Uterus (tissue), 4 donors: Measurements from ENCODE around the gene PIWIL4. TPM values are rescaled to one million over a fixed set of nuclear protein-coding genes. Genes with fewer than 3 reads are reported as not detected.

Experiments used
- DNase-seq, 2 donors: peaks; one replicate each; pipeline ENCODE4 v3.0.0-alpha.2; 2019 to 2020
- H3K27ac ChIP-seq, 2 donors: fragments of 200-600 bp; sonication (generic); 1 replicate in 1 of 2; 2 replicates in 1 of 2; pipeline ENCODE4 v1.5.1; 2016 to 2018
- H3K27me3 ChIP-seq, 2 donors: fragments of 200-600 bp; sonication (generic); one replicate each; pipeline ENCODE4 v1.5.1; 2018 to 2019; ENCODE audit warnings: control low read depth in 1 of 2
- H3K36me3 ChIP-seq, 2 donors: fragments of 200-600 bp; sonication (generic); one replicate each; pipeline ENCODE4 v1.5.1; 2019; ENCODE audit warnings: control low read depth in 1 of 2
- H3K4me1 ChIP-seq, 2 donors: fragments of 200-600 bp; sonication (generic); one replicate each; pipeline ENCODE4 v1.5.1; 2018 to 2019; ENCODE audit warnings: control low read depth in 1 of 2
- H3K4me3 ChIP-seq, 2 donors: fragments of 200-600 bp; sonication (generic); 1 replicate in 1 of 2; 2 replicates in 1 of 2; pipeline ENCODE4 v1.5.1; 2018 to 2019; ENCODE audit warnings: mild to moderate bottlenecking in 1 of 2
- H3K9me3 ChIP-seq, 2 donors: fragments of 200-600 bp; sonication (generic); one replicate each; pipeline ENCODE4 v1.5.1; 2019; ENCODE audit warnings: control low read depth in 1 of 2
- CTCF ChIP-seq, 4 experiments: fragments of 200-600 bp in 2 of 4; fragments of 450-650 bp in 2 of 4; sonication (generic) in 2 of 4; IDR thresholded peaks; one replicate each; pipeline ENCODE4 v1.5.1; 2016 to 2019; ENCODE audit warnings: antibody characterized with exemption in 4 of 4, mild to moderate bottlenecking in 2 of 4, moderate library complexity in 1 of 4
- POLR2A ChIP-seq, 2 donors: fragments of 450-650 bp; IDR thresholded peaks; one replicate each; pipeline ENCODE4 v1.6.1; 2016; ENCODE audit warnings: antibody characterized with exemption in 2 of 2, mild to moderate bottlenecking in 1 of 2, moderate library complexity in 1 of 2
- intact Hi-C: fragments of 100-400 bp; cut with DNase I; formaldehyde crosslinking; loops from one replicate; pipeline ENCODE4 v1.15.1; 2023; ENCODE audit warnings: low total_unique reads
- total RNA-seq, 4 donors: library from RNA; depleted of rRNA in 3 of 4; stranded (reverse); fragments of >200 nt in 3 of 4; gene quantifications; one replicate each; pipeline versions ENCODE4 v1.1.0 to v1.2.4, GENCODE V29; 2014 to 2023
- donor health status: DM: yes; HTN: yes; CAD: no.

PIWIL4 gene
- total RNA-seq, 4 donors from 2014 or later: 5.1 to 9.0 (median 6.8) TPM

GRCh38 chr11:94655291-94655690, 88.1 kb downstream of the PIWIL4 start:
- intact Hi-C loops: no loop called here
- Histone ChIP-seq H3K27me3 (no peaks in the 10 kb centered on the region), H3K27ac (no peak overlapping the region), H3K36me3 (no peaks in the 10 kb centered on the region), H3K4me1 (peaks cover 0 to 5% of the 10 kb centered on the region in 2 donors), H3K9me3 (no peaks in the 10 kb centered on the region), H3K4me3 (no peak overlapping the region)
- no peak for TF ChIP-seq CTCF (IDR thresholded peaks at IDR 0.05)
- no peak for TF ChIP-seq POLR2A (IDR thresholded peaks at IDR 0.05)
- no peak for DNase-seq

GRCh38 chr11:94655956-94656355, 88.8 kb downstream of the PIWIL4 start:
- intact Hi-C loops: no loop called here
- TF ChIP-seq POLR2A (IDR thresholded peaks at IDR 0.05) (no peak), CTCF (IDR thresholded peaks at IDR 0.05) (no peak)
- no peak overlapping the region for H3K4me3 ChIP-seq
- peaks cover 0 to 5% of the 10 kb centered on the region in 2 donors for H3K4me1 ChIP-seq
- H3K9me3 ChIP-seq: no peaks in the 10 kb centered on the region
- H3K27ac ChIP-seq: no peak overlapping the region
- H3K27me3 ChIP-seq: no peaks in the 10 kb centered on the region
- no peaks in the 10 kb centered on the region for H3K36me3 ChIP-seq
- DNase-seq: no peak

- Histone ChIP-seq H3K9me3 (no peaks in the 10 kb centered on the region), H3K36me3 (no peaks in the 10 kb centered on the region), H3K4me1 (peaks cover 0 to 2% of the 10 kb centered on the region in 2 donors), H3K27me3 (no peaks in the 10 kb centered on the region), H3K4me3 (no peak overlapping the region), H3K27ac (no peak overlapping the region)
- no peak for TF ChIP-seq POLR2A (IDR thresholded peaks at IDR 0.05)
- no peak for TF ChIP-seq CTCF (IDR thresholded peaks at IDR 0.05)
- DNase-seq: no peak
- intact Hi-C loops: no loop called here
Measured at GRCh38 chr11:94656968-94657367, 89.8 kb downstream of the PIWIL4 start.

GRCh38 chr11:94657629-94658028, 90.5 kb downstream of the PIWIL4 start:
- TF ChIP-seq POLR2A (IDR thresholded peaks at IDR 0.05) (no peak), CTCF (IDR thresholded peaks at IDR 0.05) (no peak)
- H3K27me3 ChIP-seq: no peaks in the 10 kb centered on the region
- DNase-seq: no peak
- no peaks in the 10 kb centered on the region for H3K9me3 ChIP-seq
- no peaks in the 10 kb centered on the region for H3K4me1 ChIP-seq
- intact Hi-C loops: no loop called here
- H3K36me3 ChIP-seq: no peaks in the 10 kb centered on the region
- H3K27ac ChIP-seq: no peak overlapping the region
- no peak overlapping the region for H3K4me3 ChIP-seq

GRCh38 chr11:94658386-94658785, 91.2 kb downstream of the PIWIL4 start:
- peak overlapping the region in 1 of 2 donors; percentile 5 for H3K27ac ChIP-seq
- TF ChIP-seq CTCF (IDR thresholded peaks at IDR 0.05) (no peak), POLR2A (IDR thresholded peaks at IDR 0.05) (no peak)
- intact Hi-C loops: no loop called here
- no peaks in the 10 kb centered on the region for H3K36me3 ChIP-seq
- H3K9me3 ChIP-seq: no peaks in the 10 kb centered on the region
- DNase-seq: peak in 1 of 2 donors; percentile 58
- H3K4me3 ChIP-seq: no peak overlapping the region
- H3K27me3 ChIP-seq: no peaks in the 10 kb centered on the region
- no peaks in the 10 kb centered on the region for H3K4me1 ChIP-seq
